ENCODE measurements around the gene AK3.
"Not testable (repeated sequence)": the region's sequence is repeated elsewhere in the genome, so short reads cannot be mapped to it uniquely, and the experiment has no call there.

AK3 gene

DNA sequence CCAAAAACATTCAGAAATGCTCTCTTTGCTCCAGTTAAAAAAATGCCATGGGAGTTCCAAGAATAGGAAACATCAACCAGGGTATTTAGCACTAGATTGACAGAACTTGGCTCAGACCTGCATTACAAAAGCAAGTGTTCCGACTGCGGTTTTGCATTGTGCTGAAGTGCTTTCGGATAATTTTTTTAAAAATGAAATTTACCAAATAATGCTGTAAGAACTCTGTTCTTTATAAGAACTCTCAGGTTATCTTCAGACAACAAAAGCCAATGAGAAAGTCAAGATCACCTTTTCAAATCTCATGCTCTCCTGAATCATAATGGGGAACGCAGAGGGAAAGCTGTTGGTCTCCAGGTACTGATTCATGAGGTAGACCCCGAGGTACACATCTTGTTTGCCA, 79.4 kb downstream of the AK3 start:
- no peaks in the 10 kb centered on the region for H3K36me3 ChIP-seq (ENCODE audit: control insufficient read depth, insufficient read depth, low read length)
- peak overlapping the region; percentile 71 for H3K4me3 ChIP-seq (ENCODE audit: insufficient read depth, low read depth, low read length)
- H3K27ac ChIP-seq (ENCODE audit: insufficient read depth, low read depth, low read length, poor library complexity, severe bottlenecking), result no peak overlapping the region
- 22 to 35% methylated on average over 4 to 5 of the region's 5 CpGs for WGBS, 2 experiments
- H3K4me1 ChIP-seq (ENCODE audit: control insufficient read depth, insufficient read depth, low read length), result peaks cover 10% of the 10 kb centered on the region
- H3K9me3 ChIP-seq (ENCODE audit: control insufficient read depth, low read length), result no peaks in the 10 kb centered on the region
- H3K27me3 ChIP-seq (ENCODE audit: control insufficient read depth, insufficient read depth, low read length, poor library complexity, severe bottlenecking), result peaks cover 13% of the 10 kb centered on the region

DNA sequence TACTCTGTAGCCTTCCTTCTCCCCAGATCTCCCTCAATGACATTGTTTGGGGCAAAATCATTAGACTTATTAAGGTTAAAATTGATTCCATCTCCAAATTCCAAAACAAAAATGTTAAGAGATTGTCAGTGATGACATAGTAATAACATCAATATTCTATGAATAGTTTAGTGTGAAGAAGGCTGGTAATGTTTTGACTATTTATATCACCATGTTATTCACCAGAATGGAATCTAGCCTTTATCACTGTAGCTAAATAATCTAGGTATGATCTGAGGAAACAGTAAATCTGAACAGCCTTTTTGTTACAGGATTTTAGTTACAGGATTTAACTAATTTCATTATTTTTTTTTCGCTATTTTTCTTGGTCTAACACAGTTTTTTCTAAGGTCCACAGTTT, 79.8 kb downstream of the AK3 start:
- 98 to 100% methylated on average over 1 of the region's 1 CpG for WGBS, 2 experiments
- H3K27ac ChIP-seq (ENCODE audit: insufficient read depth, low read depth, low read length, poor library complexity, severe bottlenecking), result no peak overlapping the region
- no peak overlapping the region for H3K4me3 ChIP-seq (ENCODE audit: insufficient read depth, low read depth, low read length)
- no peaks in the 10 kb centered on the region for H3K9me3 ChIP-seq (ENCODE audit: control insufficient read depth, low read length)
- no peaks in the 10 kb centered on the region for H3K36me3 ChIP-seq (ENCODE audit: control insufficient read depth, insufficient read depth, low read length)
- peaks cover 10% of the 10 kb centered on the region for H3K4me1 ChIP-seq (ENCODE audit: control insufficient read depth, insufficient read depth, low read length)
- peaks cover 8% of the 10 kb centered on the region for H3K27me3 ChIP-seq (ENCODE audit: control insufficient read depth, insufficient read depth, low read length, poor library complexity, severe bottlenecking)

DNA sequence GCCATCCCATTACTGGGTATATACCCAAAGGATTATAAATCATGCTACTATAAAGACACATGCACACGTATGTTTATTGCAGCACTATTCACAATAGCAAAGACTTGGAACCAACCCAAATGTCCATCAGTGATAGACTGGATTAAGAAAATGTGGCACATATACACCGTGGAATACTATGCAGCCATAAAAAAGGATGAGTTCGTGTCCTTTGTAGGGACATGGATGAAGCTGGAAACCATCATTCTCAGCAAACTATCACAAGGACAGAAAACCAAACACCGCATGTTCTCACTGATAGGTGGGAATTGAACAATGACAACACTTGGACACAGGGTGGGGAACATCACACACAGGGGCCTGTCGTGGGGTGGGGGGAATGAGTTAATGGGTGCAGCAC, 80.3 kb downstream of the AK3 start:
- 80 to 96% methylated on average over 1 to 4 of the region's 5 CpGs for whole genome bisulfite sequencing, 2 experiments
- not testable (repeated sequence) for H3K27ac ChIP-seq (ENCODE audit: insufficient read depth, low read depth, low read length, poor library complexity, severe bottlenecking); H3K4me3 ChIP-seq (ENCODE audit: insufficient read depth, low read depth, low read length)

More for the DNA sequence above, 80.3 kb downstream of the AK3 start:
- H3K4me1 ChIP-seq (ENCODE audit: control insufficient read depth, insufficient read depth, low read length), result peaks cover 10% of the 10 kb centered on the region
- not testable (repeated sequence) for H3K9me3 ChIP-seq (ENCODE audit: control insufficient read depth, low read length); H3K36me3 ChIP-seq (ENCODE audit: control insufficient read depth, insufficient read depth, low read length); H3K27me3 ChIP-seq (ENCODE audit: control insufficient read depth, insufficient read depth, low read length, poor library complexity, severe bottlenecking)

Measured in ectodermal cell (in vitro differentiated cells).